Stimulated activated CD8-positive, alpha-beta memory T cell treated with anti-CD3 and anti-CD28 coated beads, Interleukin-12 subunit alpha, Interleukin-12 subunit beta, amount 100 ng/mL, for 24 hours (primary cell): ENCODE data around the gene JDP2.
"Not testable (repeated sequence)": the region's sequence is repeated elsewhere in the genome, so short reads cannot be mapped to it uniquely, and the experiment has no call there.

Source experiments
- DNase-seq: peaks from one replicate; pipeline ENCODE4 v3.0.0-alpha.2; 2020; ENCODE audit errors: extremely low read depth

The JDP2 gene, protein sequence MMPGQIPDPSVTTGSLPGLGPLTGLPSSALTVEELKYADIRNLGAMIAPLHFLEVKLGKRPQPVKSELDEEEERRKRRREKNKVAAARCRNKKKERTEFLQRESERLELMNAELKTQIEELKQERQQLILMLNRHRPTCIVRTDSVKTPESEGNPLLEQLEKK

DNA sequence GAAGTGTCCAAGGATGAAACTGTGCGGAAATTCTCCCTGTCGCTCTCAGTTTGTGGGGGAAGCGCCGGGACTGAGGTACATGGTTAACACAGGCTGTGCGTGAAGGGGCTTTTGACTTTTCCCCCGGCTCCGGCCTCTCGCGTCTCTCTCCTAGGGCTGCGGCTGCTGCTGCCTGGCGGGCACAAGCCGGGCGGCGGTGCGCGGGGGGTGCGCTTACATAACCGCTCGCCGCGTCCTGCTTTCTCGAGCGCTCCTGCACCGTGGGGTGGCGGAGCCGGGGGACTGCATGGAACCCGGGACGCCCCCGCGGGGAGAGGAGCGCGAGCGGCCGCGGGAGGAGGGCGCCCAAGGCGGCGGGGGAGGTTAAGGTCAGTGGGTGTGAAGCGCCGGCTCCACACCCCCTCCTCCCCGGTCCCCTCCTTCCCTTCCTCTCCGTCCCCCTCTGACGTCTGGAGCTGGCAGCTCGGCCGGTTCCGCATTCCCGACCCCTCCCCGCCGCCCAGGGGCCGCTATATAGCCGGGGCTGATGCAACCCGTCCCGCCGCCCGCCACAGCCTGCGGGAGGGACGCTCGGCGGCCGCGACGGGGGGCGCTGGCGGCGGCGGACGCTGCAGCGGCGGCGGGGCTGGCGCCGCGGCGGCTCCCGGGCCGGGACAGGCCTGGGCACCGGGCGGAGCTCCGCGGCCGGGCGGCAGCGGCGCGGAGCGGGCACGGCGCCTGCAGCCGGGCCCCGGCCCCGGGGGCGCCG, at the start of gene JDP2:
Gene JDP2 (plus strand): TSS at position 541 of the 748 bp plus-strand sequence. CDS start 9,899 bp downstream, outside the sequence.
- no peak for DNase-seq

DNA sequence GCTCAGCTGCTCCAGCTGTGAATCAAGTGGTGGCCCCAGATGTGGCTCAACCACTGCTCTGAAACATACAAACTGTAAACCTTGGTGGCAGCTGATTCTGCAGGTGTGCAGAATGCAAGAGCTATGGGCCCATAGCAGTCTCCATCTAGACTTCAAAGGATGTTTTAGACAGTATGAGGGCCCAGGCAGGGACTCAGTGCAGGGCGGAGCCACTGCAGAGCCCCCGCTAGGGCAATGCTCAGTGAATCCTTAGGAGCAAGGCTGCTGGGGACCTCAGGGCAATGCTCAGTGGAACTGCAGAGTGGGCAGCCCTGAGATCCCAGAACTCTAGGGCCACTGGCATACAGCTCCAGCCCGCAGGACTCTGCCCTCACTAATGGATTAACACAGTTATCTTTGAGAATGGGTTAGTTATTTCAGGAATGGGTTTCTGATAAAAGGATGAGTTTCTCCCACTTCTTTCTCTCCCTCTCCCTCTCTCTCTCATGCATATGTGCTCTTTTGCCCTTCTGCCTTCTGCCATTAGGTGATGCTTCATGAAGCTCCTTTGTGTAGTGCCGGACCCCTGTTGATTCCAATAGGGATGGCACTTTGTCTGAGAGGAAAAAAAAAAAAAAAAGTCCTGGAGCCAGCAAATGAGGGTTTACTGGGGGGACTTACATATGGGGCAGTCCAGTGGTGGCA, 48.4 kb upstream of the JDP2 start:
- DNase-seq = no peak

- DNase-seq = no peak
Measured at GRCh38 chr14:75379930-75380270, 47.9 kb upstream of the JDP2 start.

GRCh38 chr14:75380656-75381055, 47.2 kb upstream of the JDP2 start:
- DNase-seq = no peak

- no peak for DNase-seq
Measured at GRCh38 chr14:75381642-75382041, 46.2 kb upstream of the JDP2 start.

DNA sequence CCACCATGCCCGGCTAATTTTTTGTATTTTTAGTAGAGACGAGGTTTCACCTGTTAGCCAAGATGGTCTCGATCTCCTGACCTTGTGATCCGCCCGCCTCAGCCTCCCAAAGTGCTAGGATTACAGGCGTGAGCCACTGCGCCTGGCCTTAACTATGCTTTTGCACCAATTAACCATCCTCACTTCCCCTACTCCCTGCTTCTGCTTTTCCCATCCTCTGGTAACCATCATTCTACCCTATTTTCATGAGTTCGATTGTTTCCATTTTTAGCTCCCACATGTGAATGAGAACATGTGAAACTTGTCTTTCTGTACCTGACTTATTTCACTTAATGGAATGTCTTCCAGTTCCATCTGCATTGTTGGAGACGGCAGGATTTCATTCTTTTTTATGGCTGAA, 44.6 kb upstream of the JDP2 start:
- not testable (repeated sequence) for DNase-seq

- no peak for DNase-seq
Measured at GRCh38 chr14:75383721-75384120, 44.1 kb upstream of the JDP2 start.

DNA sequence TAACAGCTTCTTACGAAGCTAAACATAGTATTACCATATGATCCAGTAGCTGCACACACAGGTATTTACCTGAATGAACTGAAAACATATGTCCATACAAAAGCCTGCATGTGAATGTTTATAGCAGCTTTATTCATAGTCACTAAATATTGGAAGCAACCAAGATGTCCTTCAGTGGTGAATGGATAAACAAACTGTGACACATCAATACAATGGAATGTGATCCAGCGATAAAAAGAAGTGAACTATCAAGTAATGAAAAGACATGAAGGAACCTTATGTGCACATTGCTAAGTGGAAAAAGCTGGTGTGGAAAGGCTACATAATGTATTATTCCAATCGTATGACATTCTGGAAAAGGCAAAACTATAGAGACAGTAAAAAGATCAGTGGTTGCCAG, 38.1 kb upstream of the JDP2 start:
- no peak for DNase-seq

DNA sequence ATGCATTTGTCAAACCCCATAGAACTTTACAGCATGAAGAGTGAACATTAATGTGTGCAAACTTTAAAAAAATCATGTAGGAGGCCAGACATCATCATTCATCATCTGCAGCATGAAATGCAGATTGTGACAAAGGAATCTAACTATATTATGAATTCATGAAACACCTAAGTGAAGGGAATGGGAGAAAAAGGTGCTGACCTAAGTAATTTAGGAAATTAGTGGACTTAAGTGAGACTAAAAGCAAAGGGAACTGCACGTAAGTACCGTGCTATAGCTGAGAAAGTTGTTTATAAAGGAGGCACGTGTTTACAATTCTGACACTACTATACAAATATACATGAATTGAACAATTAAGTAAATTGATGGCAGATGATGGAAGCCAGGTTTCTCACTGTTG, 37.6 kb upstream of the JDP2 start:
- no peak for DNase-seq

DNA sequence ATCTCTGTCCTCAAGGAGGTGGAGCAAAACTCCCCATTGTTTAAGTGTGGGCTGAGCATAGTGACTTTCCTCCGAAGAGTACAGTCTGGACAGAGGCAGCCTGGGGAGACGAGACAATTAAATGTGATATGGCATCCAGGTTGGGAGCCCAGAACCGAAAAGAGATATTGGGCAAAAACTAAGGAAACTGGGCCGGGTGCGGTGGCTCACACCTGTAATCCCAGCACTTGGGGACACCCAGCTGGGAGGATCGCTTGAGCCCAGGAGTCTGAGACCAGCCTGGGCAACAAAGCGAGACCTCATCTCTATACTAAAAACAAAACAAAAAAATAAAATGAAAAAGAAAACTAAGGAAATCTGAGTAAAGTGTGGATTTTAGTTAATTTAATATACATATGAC, 35.9 kb upstream of the JDP2 start:
- DNase-seq = no peak

- no peak for DNase-seq
Measured at GRCh38 chr14:75392686-75393641, 34.9 kb upstream of the JDP2 start.

DNA sequence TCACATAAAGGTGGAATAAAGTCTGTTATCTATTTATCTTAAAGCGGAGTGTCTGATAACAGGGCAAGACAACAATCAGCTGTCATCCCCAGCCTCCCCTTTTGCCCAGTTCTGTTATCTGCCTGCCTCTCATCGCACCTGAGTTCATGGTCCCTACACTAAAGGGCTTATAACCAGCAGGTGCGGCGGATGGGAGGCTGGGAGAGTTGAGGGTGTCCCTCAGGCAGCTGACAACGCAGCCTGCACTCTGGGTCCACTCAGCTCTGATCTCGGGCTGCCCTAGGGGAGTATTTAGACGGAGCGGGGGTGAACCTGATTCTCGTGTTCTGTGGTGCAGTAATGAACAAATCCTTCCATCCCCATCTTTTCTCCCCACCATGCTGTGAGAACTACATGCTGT, 34.0 kb upstream of the JDP2 start:
- no peak for DNase-seq

DNA sequence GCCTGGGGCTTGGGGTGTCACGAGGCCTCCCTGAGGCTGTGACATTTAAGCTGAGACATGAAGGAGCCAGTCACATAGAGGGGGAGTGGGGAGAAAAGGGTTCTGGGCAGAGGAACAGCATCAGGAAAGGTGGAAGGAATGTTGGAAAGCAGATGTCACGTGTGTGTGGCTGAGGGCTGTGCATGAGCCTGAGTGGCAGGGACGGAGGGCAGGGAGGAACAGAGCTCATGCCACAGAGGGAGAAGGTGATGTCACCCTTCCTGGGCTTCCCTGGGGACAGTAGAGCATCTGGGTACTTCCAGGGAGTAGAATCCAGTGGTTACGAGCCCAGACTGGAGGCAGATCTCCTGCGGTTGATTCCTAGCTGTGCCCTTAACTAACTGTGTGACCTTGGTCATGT, 32.0 kb upstream of the JDP2 start:
- DNase-seq = no peak

DNA sequence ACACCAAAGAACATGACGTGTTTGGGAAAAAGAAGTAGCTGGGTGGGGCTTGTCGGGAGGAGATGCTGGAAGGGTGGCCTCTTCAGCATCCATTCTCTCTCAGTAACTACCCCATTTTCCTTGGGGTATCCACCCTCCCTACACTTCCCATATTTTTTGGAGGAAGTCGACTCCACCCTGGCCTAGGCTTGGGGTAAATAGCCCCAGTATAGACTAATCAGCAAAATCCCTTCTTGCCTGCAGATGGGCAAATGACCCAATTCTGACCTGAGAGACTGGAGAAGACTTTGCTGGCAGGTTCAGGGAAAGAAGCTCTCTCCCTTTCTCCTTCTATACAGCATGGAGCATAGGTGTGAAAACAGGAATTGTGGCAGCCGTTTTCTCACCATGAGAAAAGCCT, 28.5 kb upstream of the JDP2 start:
- no peak for DNase-seq

DNA sequence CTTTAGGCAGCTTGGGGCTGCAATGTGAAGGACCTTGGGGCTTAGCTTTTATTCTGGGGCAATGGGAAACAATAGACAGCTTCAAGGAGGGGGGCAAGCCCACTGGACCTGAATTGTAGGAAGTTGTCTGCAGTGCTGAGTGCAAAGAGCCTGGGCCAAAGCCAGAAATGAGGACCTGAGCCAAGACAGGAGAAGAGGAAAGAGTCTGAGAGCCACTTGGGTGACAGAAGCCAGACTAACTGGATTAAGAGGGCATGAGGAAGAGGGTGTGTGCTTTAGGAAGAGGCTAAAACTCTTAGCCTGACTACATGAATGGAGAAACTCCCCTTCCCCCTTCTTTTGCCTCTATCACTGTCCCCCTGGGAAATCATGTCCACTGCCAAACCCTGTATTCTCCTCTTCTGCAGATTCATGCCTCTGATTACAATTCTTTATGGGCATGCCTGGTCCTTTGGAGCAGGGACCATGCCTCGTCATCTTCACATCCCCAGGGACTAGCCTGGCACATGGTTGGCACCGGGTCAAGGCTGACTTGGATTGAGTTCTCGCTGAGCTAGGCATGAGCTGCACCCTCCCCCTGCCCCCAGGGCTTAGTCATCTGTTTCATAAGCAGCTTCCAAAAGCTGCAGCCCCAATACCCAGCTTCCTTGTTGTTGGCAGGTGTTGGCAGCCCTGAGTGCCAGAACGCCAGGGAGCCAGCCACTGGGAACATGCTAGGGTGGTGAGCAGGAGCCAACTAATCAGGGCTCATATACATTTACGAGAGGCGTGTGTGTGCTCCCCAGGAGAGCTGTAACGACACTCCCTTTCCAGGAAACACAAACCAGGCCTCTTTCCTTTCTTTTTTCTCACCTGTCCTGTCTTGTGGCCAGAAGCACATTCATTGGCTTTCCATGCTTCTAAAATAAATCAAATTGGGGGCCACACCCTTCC, 27.7 kb upstream of the JDP2 start:
- no peak for DNase-seq

GRCh38 chr14:75401361-75401760, 26.5 kb upstream of the JDP2 start:
- no peak for DNase-seq

- DNase-seq = no peak
Measured at GRCh38 chr14:75402867-75403413, 24.9 kb upstream of the JDP2 start.

- no peak for DNase-seq
Measured at GRCh38 chr14:75404847-75405246, 23.0 kb upstream of the JDP2 start.

DNA sequence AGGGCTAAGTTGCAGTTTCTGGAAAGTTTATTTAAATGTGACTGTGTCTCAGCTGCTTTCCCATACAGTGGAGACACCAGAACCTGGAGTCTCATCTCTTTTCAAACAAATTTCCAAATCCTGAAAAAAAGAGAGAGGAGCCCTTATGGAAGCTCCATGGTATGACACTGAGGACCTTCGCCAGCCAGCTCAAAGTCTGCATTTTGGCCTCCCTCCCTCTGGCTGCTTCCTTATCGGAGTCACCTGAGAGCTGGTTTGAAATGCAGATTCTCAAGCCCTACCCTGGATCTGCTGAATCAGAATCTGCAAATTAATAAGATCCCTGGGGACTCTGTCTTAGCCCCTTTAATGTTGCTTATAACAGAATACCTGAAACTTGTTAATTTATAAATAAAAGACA, 21.7 kb upstream of the JDP2 start:
- DNase-seq = no peak

- DNase-seq = no peak
Measured at GRCh38 chr14:75406856-75407255, 21.0 kb upstream of the JDP2 start.
